Esophagus squamous epithelium (tissue), 4 donors: ENCODE measurements around the gene MYCBP2.

ENCODE experiments used
- CTCF ChIP-seq, 6 experiments: fragments of 450-650 bp in 4 of 6; fragments of 200-600 bp in 2 of 6; sonication (generic) in 2 of 6; IDR thresholded peaks; one replicate each; pipeline ENCODE4 v1.5.1; 2016 to 2019; ENCODE audit warnings: antibody characterized with exemption in 6 of 6, mild to moderate bottlenecking in 4 of 6, moderate library complexity in 4 of 6
- POLR2A ChIP-seq, 4 donors: fragments of 450-650 bp; IDR thresholded peaks; one replicate each; pipeline ENCODE4 v1.6.1; 2017; ENCODE audit warnings: antibody characterized with exemption in 4 of 4, mild to moderate bottlenecking in 4 of 4, moderate library complexity in 3 of 4

GRCh38 chr13:77250975-77251374 lies 75.9 kb downstream of the MYCBP2 start:
- no peak for TF ChIP-seq CTCF (IDR thresholded peaks at IDR 0.05)
- TF ChIP-seq POLR2A (IDR thresholded peaks at IDR 0.05), result no peak
